ENCODE measurements around the gene TLK1.

DNA sequence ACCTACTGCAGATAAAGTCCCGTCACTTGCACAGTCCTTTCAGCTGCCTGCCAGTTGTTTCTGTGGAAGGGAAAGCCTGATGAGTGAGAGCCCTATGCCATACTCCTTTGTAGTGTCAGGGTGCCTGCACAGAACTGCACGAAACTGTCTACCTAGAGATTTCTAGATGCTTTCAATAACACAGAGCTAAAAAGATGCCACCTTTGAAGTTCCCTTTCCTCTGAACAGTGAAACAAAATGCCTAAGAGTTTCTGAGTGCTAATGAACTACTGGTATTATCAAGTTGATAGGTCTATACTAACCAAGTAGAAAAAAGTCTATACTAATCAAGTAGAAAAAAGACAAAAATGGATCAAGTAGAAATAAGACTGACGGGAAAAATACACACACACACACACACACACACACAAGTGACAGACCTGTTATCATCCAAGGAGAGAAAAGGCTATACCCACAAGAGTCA lies 79.0 kb downstream of the TLK1 start:
- TF ChIP-seq RAD21 (IDR thresholded peaks at IDR 0.05; ENCODE audit: low read length) (no peak), SIN3A (IDR thresholded peaks at IDR 0.05; ENCODE audit: borderline replicate concordance, low read depth, low read length) (no peak), NRF1 (IDR thresholded peaks at IDR 0.05; ENCODE audit: low read depth, low read length) (no peak), EP300 (IDR thresholded peaks at IDR 0.05; ENCODE audit: borderline replicate concordance in 1 of 2, low read depth in 1 of 2, low read length in 1 of 2) (no peak), TCF12 (IDR thresholded peaks at IDR 0.05) (no peak), RFX5 (IDR thresholded peaks at IDR 0.05; ENCODE audit: low read length) (no peak)
- TF ChIP-seq, protein P1, sequence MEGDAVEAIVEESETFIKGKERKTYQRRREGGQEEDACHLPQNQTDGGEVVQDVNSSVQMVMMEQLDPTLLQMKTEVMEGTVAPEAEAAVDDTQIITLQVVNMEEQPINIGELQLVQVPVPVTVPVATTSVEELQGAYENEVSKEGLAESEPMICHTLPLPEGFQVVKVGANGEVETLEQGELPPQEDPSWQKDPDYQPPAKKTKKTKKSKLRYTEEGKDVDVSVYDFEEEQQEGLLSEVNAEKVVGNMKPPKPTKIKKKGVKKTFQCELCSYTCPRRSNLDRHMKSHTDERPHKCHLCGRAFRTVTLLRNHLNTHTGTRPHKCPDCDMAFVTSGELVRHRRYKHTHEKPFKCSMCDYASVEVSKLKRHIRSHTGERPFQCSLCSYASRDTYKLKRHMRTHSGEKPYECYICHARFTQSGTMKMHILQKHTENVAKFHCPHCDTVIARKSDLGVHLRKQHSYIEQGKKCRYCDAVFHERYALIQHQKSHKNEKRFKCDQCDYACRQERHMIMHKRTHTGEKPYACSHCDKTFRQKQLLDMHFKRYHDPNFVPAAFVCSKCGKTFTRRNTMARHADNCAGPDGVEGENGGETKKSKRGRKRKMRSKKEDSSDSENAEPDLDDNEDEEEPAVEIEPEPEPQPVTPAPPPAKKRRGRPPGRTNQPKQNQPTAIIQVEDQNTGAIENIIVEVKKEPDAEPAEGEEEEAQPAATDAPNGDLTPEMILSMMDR (IDR thresholded peaks at IDR 0.05), result no peak
- TF ChIP-seq, protein P2, sequence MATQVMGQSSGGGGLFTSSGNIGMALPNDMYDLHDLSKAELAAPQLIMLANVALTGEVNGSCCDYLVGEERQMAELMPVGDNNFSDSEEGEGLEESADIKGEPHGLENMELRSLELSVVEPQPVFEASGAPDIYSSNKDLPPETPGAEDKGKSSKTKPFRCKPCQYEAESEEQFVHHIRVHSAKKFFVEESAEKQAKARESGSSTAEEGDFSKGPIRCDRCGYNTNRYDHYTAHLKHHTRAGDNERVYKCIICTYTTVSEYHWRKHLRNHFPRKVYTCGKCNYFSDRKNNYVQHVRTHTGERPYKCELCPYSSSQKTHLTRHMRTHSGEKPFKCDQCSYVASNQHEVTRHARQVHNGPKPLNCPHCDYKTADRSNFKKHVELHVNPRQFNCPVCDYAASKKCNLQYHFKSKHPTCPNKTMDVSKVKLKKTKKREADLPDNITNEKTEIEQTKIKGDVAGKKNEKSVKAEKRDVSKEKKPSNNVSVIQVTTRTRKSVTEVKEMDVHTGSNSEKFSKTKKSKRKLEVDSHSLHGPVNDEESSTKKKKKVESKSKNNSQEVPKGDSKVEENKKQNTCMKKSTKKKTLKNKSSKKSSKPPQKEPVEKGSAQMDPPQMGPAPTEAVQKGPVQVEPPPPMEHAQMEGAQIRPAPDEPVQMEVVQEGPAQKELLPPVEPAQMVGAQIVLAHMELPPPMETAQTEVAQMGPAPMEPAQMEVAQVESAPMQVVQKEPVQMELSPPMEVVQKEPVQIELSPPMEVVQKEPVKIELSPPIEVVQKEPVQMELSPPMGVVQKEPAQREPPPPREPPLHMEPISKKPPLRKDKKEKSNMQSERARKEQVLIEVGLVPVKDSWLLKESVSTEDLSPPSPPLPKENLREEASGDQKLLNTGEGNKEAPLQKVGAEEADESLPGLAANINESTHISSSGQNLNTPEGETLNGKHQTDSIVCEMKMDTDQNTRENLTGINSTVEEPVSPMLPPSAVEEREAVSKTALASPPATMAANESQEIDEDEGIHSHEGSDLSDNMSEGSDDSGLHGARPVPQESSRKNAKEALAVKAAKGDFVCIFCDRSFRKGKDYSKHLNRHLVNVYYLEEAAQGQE (IDR thresholded peaks at IDR 0.05; ENCODE audit: low read depth, low read length), result no peak
- TF ChIP-seq, protein P3, sequence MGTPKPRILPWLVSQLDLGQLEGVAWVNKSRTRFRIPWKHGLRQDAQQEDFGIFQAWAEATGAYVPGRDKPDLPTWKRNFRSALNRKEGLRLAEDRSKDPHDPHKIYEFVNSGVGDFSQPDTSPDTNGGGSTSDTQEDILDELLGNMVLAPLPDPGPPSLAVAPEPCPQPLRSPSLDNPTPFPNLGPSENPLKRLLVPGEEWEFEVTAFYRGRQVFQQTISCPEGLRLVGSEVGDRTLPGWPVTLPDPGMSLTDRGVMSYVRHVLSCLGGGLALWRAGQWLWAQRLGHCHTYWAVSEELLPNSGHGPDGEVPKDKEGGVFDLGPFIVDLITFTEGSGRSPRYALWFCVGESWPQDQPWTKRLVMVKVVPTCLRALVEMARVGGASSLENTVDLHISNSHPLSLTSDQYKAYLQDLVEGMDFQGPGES (IDR thresholded peaks at IDR 0.05; ENCODE audit: low read depth, low read length), result no peak
- TF ChIP-seq, protein P4, sequence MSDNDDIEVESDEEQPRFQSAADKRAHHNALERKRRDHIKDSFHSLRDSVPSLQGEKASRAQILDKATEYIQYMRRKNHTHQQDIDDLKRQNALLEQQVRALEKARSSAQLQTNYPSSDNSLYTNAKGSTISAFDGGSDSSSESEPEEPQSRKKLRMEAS (IDR thresholded peaks at IDR 0.05; ENCODE audit: low read depth), result no peak
